GM12872 (cell line): ENCODE data around the gene TMEM72.

Source experiments
- TF ChIP-seq, protein P1 (sequence below): IDR thresholded peaks from 3 replicates; pipeline ENCODE4 v1.5.1; 2011; ENCODE audit warnings: low read depth, mild to moderate bottlenecking, low read length, moderate library complexity; ENCODE audit not compliant: insufficient read depth

TMEM72 gene

DNA sequence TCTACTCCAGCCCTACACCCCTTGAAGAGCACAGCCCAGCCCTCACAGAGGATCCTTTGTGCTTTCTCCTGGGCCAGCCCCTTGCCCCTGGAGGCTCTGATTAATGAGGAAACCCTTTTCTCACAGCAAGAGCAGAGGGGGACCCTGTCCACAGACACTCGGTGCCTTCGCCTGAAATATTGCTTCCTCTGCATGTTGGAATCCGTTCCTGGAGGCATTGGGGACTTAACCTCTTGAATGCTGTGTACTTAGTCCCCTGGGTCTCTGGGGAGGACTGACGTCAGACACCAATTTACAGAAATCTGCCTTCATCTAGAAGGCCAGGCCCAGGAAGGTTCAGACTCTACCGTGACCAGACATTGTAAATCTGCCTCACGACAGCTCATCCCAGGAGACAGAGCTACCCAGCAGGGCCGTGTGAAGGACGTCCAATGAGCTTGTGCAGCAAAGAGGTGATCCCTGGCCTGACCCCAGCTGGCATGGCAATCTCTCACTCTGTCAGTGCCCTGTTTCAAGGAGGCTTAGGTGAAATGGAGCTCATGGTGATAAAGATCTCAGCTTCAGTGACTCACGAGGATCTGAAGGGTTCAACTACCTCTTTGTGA is 8.1 kb upstream of the TMEM72 start:
- TF ChIP-seq, protein P1, sequence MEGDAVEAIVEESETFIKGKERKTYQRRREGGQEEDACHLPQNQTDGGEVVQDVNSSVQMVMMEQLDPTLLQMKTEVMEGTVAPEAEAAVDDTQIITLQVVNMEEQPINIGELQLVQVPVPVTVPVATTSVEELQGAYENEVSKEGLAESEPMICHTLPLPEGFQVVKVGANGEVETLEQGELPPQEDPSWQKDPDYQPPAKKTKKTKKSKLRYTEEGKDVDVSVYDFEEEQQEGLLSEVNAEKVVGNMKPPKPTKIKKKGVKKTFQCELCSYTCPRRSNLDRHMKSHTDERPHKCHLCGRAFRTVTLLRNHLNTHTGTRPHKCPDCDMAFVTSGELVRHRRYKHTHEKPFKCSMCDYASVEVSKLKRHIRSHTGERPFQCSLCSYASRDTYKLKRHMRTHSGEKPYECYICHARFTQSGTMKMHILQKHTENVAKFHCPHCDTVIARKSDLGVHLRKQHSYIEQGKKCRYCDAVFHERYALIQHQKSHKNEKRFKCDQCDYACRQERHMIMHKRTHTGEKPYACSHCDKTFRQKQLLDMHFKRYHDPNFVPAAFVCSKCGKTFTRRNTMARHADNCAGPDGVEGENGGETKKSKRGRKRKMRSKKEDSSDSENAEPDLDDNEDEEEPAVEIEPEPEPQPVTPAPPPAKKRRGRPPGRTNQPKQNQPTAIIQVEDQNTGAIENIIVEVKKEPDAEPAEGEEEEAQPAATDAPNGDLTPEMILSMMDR, result no peak

DNA sequence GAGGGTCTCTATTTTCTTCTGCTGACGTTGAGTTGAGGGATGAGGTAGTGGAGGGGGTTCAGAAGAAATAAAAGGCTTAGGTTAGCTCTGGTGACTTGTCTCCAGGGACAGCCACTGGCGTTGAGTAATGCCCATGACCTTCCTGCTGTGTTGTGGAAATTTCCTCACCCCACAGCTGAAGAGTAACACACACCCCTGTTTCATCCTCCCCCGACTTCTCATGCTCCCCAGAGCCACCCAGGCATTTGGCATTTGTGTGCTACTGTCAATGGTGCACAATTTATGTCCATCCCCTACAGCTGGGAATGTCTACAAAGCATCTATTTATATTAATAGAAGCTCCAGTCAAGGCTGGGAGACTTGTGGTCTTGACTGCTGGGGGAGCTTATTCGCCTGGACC is 4.7 kb upstream of the TMEM72 start:
- TF ChIP-seq, protein P1, result no peak

DNA sequence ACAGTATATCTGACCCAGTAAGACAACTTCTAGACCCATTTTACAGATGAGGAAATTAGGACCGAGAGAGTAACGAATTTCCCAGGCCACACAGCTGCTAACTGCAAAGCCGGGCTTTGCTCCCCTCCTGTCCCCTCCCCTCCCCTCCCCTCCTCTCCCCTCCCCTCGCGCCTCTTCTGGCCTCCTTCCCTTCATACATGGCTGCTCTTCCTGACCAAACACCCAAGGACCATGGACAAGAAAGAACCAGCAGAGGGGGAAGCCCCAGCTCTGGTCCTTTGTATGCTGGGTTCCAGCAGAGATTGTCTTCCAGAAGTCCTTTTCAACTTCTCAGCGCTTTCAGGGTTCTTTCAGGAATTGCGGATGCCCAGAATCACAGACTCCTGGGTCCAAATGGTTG is 3.6 kb upstream of the TMEM72 start:
- TF ChIP-seq, protein P1, result no peak

DNA sequence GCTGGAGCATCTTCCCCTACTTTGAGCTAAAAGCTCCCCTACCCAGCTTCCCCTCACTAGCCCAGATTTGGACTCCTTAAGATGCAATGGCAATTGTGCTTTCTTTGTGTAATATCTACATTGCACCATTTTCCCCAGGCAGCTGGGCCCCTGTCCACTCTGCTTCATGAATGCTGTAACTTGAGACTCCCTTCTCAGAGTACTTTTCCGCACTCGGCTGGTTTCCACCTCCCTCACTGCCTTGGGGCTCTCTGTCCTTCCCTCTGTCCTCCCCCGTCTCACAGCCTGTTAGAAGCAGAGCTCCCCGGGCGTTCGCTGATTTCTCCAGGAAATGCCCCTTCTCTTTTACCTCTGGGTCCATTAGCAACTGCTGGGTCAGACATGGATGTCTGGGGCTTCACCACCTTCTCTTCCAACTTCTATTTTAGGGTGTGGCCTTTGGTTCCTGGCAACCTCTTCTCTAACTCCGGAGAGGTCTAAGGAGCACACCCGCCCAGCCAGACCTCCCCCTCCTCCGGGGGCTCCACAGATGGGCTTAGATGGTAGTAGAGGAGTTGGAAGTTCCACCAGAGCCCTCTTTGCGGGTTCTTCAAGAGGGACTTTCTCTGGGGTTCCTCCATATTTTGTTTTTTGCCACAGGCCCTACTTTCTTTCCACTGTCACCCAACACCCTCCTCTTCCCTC is 2.9 kb upstream of the TMEM72 start:
- TF ChIP-seq, protein P1, result no peak

DNA sequence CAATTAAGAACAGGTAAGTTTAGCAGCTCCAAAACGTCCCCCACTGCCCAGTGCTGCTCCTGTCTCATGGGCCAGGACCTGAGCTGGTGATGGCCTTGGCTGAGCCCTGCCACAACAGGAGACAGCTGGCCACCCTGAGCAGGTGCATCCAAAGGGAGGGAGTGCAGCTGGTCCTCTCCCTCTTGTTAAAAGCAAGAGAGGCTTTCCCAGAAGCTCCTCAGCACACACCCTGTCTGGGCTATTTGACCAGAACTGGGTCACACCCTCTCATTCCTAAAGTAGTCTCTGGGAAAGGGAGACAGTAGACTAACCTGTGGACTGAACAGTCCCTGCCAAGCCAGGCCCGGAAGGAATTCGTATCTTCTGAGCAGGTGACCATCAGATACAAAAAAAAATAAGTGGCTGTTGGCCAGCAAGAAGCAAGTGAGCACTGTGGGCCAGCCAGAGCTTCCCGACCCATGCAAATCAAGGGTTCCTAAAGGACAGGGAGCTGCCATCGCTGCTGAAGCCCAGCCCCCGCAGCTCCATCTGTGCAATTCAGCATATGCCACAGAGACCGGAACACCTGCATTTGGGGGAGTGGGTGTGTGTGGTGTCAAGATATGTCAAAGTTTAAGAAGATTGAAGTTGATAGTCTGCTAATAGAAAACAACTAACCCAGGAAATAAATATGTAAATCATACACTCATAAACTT is 2.1 kb upstream of the TMEM72 start:
- TF ChIP-seq, protein P1, result no peak

DNA sequence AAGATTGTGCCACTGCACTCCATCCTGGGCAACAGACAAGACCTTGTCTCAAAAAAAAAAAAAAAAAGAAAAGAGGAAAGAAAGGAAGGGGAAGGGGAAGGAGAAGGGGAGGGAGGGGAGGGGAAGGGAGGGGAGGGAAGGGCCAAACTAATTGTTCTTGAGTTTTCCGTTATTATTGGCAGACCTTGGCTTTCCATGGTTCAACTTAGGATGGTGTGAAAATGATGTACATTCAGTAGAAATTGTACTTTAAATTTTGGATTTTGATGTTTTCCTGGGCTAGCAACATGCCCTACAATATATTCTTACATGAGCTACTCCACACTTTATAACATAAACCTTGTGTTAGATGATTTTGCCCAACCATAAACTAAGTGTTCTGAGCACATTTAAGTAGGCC is 1.2 kb upstream of the TMEM72 start:
- TF ChIP-seq, protein P1, result no peak

DNA sequence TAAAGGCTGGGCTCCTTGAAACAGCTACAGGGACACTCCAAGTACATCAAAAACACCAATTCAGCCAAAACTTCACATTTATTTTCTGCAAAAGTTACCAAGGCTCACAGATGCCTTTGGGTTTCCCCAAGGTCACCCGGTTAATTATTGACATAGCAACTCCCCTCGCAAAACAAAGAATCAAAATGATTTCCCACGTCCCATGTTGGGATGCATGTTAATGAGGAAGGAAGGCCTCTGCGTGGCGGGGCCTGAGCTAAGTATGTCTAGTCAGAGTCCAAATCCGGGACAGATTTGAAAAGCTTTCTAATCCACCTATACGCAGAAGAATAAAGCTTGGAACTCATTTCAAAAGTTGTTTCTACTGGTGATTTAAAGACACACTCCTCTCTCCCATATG is 535 bp upstream of the TMEM72 start:
- TF ChIP-seq, protein P1, result no peak
